GM10266 (cell line): Measurements from ENCODE around the gene FSIP1.

ENCODE experiments used
- DNase-seq: peaks from one replicate; pipeline ENCODE4 v3.0.0; 2012; ENCODE audit errors: extremely low spot score
- CTCF ChIP-seq: IDR thresholded peaks from 2 replicates; pipeline ENCODE4 v1.5.1; 2012; ENCODE audit warnings: mild to moderate bottlenecking, low read depth; ENCODE audit not compliant: control insufficient read depth, insufficient read depth; ENCODE audit errors: missing control alignments

The FSIP1 gene

GRCh38 chr15:39556461-39556860 lies 226.2 kb downstream of the FSIP1 start:
- TF ChIP-seq CTCF: no peak
- DNase-seq: no peak

DNA sequence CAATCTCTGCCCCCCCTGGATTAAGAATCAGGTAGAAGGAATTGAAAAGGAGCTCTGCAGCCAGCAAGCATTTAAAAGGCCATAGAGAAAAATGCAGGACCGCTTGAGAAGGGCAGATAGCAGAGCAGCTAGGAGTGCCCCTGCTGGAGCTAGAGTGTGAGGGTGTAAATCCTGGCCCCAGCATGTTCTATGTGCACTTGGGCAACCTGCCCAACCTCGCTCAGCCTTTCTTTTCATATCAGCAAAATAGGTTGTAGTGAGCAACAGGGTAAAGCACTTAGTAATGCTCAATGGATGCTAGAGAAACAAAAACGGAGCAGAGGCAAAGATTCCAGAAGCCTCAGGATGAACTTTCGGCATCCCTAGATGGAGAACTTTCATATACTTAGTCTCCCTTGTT lies 226.8 kb downstream of the FSIP1 start:
- TF ChIP-seq CTCF: no peak
- no peak for DNase-seq

DNA sequence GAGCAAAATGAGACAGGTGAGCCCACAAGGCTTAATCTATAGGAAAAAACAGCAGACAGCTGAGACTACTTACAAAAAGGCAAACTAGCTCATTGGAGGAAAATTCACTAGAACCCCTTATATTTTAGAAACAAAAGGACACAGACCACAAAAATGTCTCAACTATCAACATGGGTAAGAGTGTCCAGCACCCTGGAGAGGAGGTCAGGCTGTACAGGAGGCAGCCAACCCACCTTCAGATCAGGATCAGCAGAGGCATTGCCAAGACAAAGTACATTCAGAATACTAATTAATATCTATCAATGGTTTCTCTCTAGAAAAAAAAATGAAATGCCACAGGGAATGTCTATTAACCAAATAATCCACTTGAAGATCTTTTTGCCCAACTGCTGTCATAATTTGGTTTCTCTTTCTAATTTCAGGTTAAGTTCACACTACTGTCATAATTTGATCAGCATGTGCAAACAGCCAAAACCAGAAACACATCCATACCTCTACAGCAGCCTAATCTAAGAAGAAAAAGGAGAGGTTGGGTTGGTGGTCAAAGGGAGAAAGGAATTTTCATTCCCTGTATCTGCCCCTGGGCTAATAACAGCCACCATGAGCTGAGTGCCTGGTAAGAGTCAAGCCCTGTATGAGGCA lies 227.8 kb downstream of the FSIP1 start:
- no peak for TF ChIP-seq CTCF
- DNase-seq: no peak

GRCh38 chr15:39553947-39554693 lies 228.5 kb downstream of the FSIP1 start:
- no peak for TF ChIP-seq CTCF
- no peak for DNase-seq

GRCh38 chr15:39552556-39552955 lies 230.1 kb downstream of the FSIP1 start:
- TF ChIP-seq CTCF: no peak
- no peak for DNase-seq

- no peak for DNase-seq
- no peak for TF ChIP-seq CTCF
Observed at GRCh38 chr15:39551476-39551875, 231.2 kb downstream of the FSIP1 start.
